ENCODE measurements around the gene UNC13B. TPM values are rescaled to one million over a fixed set of nuclear protein-coding genes. Genes with fewer than 3 reads are reported as not detected.

UNC13B gene
- total RNA-seq, 1 experiment from 2014 or later, result 9.8 TPM

DNA sequence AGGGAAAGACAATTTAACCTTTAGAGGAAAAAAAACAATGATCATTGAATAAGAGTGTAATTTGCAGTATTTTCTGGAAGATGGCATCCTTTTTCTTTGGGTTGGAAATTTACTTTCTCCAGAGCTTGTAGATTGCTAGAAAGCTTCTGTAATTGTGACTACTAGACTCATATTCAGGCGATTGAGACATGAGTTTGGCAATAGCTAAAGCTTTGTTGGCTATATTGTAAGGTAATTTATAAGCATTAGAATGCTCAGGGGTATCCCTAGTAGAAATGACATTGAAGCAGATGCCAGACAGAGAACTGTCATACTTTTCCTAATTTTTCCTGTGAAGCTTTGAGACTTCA, 115.3 kb downstream of the UNC13B start:
- no peaks in the 10 kb centered on the region for H3K36me3 ChIP-seq (ENCODE audit: low read depth, low read length)
- H3K4me3 ChIP-seq (ENCODE audit: low read length), result no peak overlapping the region
- no peaks in the 10 kb centered on the region for H4K20me1 ChIP-seq (ENCODE audit: low read length)
- ChIA-PET CTCF (interaction anchor here (0.6 kb wide), 1 partner anchor 9 kb away, joined by 3 read pairs; no protein-coding TSS in a partner anchor), POLR2A (ENCODE audit: unreplicated experiment) (interaction anchor here (0.6 kb wide), 2 partner anchors 35 to 125 kb away, joined by 7 to 8 read pairs; no protein-coding TSS in a partner anchor)
- no peak for DNase-seq
- no peak overlapping the region for H3K27ac ChIP-seq (ENCODE audit: low read length)
- peaks cover 3% of the 10 kb centered on the region for H3F3A ChIP-seq (ENCODE audit: low read length, unreplicated experiment)
- no TSS peak for BruUV-seq (replicated peaks)
- no peak overlapping the region for H2AFZ ChIP-seq (ENCODE audit: low read length)
- H3K9me3 ChIP-seq (ENCODE audit: low read length), result no peaks in the 10 kb centered on the region
- H3K4me2 ChIP-seq (ENCODE audit: low read length), result no peak overlapping the region
- no peaks in the 10 kb centered on the region for H3K27me3 ChIP-seq (ENCODE audit: low read length)
- no peak for ATAC-seq
- H3K9ac ChIP-seq (ENCODE audit: low read length), result no peak overlapping the region
- intact Hi-C loops (cut with micrococcal nuclease), result no loop called here
- peaks cover 12% of the 10 kb centered on the region for H3K4me1 ChIP-seq (ENCODE audit: insufficient read depth, low read length)
- no peaks in the 10 kb centered on the region for H3K9me2 ChIP-seq (replicated peaks; ENCODE audit: low read length)
- no peak for TF ChIP-seq EZH2 (IDR thresholded peaks at IDR 0.05; ENCODE audit: low read length, unreplicated experiment)
- no peak for TF ChIP-seq EZH2phosphoT487 (IDR thresholded peaks at IDR 0.05; ENCODE audit: borderline replicate concordance, low read length)
- TF ChIP-seq, protein P1, sequence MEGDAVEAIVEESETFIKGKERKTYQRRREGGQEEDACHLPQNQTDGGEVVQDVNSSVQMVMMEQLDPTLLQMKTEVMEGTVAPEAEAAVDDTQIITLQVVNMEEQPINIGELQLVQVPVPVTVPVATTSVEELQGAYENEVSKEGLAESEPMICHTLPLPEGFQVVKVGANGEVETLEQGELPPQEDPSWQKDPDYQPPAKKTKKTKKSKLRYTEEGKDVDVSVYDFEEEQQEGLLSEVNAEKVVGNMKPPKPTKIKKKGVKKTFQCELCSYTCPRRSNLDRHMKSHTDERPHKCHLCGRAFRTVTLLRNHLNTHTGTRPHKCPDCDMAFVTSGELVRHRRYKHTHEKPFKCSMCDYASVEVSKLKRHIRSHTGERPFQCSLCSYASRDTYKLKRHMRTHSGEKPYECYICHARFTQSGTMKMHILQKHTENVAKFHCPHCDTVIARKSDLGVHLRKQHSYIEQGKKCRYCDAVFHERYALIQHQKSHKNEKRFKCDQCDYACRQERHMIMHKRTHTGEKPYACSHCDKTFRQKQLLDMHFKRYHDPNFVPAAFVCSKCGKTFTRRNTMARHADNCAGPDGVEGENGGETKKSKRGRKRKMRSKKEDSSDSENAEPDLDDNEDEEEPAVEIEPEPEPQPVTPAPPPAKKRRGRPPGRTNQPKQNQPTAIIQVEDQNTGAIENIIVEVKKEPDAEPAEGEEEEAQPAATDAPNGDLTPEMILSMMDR (conservative IDR thresholded peaks at IDR 0.05; ENCODE audit: low read depth, low read length), result no peak
- no peaks in the 10 kb centered on the region for H3K79me2 ChIP-seq (ENCODE audit: low read length)

DNA sequence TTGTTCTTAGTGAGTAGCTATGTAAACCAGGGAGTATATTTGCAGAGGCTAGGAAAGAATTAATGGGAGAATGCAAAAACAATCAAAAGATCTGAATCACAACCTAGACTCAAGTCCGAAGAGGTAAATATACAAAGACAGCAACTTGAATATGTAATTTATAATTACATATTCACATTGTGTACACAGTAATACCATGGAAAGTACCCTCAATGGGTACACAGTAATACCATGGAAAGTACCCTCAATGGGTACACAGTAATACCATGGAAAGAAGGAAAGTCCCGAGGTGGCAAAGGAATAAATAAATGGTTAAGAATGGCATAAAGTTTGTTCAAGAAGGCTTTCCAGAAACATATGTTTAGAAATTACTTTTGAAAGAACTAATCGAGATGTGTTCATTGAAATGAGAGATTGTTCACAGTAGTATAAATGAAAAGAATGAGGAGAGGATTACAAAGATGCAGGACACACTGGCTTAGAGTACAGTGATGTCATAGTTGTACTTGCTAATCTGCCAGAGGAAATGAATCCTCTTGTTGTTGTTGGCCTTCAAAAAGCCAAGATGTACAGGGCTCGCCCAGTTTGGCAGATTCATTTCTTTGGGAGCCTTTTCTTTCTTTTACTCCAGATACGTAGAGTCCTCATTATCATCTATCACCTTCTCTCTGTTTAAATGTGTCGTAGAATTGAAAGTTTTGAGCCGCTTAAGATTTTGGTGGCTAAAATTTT, 116.0 kb downstream of the UNC13B start:
- Histone ChIP-seq H2AFZ (ENCODE audit: low read length) (no peak overlapping the region), H3F3A (ENCODE audit: low read length, unreplicated experiment) (peaks cover 3% of the 10 kb centered on the region), H3K4me3 (ENCODE audit: low read length) (no peak overlapping the region), H3K4me1 (ENCODE audit: insufficient read depth, low read length) (peaks cover 9% of the 10 kb centered on the region), H3K79me2 (ENCODE audit: low read length) (no peaks in the 10 kb centered on the region), H3K9me2 (replicated peaks; ENCODE audit: low read length) (no peaks in the 10 kb centered on the region), H3K9me3 (ENCODE audit: low read length) (no peaks in the 10 kb centered on the region), H3K9ac (ENCODE audit: low read length) (no peak overlapping the region), H4K20me1 (ENCODE audit: low read length) (no peaks in the 10 kb centered on the region), H3K36me3 (ENCODE audit: low read depth, low read length) (no peaks in the 10 kb centered on the region), H3K27ac (ENCODE audit: low read length) (no peak overlapping the region), H3K4me2 (ENCODE audit: low read length) (no peak overlapping the region), H3K27me3 (ENCODE audit: low read length) (no peaks in the 10 kb centered on the region)
- no TSS peak for BruUV-seq (replicated peaks)
- intact Hi-C loops (cut with micrococcal nuclease), result no loop called here
- DNase-seq, result no peak
- TF ChIP-seq EZH2phosphoT487 (IDR thresholded peaks at IDR 0.05; ENCODE audit: borderline replicate concordance, low read length) (no peak), EZH2 (IDR thresholded peaks at IDR 0.05; ENCODE audit: low read length, unreplicated experiment) (no peak)
- TF ChIP-seq, protein P1 (conservative IDR thresholded peaks at IDR 0.05; ENCODE audit: low read depth, low read length), result no peak
- no peak for ATAC-seq
- ChIA-PET CTCF (interaction anchor here (0.6 kb wide), 1 partner anchor 9 kb away, joined by 3 read pairs; no protein-coding TSS in a partner anchor), POLR2A (ENCODE audit: unreplicated experiment) (interaction anchor here (0.6 kb wide), 1 partner anchor 124 kb away, joined by 7 read pairs; no protein-coding TSS in a partner anchor)

DNA sequence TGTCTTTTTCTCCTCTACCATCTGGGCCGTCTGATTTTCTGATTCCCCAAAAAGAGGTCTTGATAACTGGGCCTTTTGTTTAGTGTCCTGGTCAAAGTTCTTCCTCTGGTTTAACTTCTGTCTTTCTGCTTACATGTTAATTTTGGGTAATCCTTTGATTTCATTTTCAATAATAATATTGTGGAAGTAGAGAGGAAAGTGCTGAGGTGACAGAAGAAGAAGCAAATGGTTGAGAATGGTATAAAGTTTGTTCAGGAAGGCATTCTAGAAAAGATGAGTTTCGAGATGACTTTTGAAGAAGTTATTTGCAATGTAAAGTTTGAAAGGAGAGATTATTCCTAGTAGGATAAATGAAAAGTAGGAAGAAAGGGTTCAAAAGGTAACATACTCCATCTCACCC, 118.1 kb downstream of the UNC13B start:
- Histone ChIP-seq H3K9ac (ENCODE audit: low read length) (no peak overlapping the region), H3K4me1 (ENCODE audit: insufficient read depth, low read length) (no peaks in the 10 kb centered on the region), H3F3A (ENCODE audit: low read length, unreplicated experiment) (no peaks in the 10 kb centered on the region), H3K9me3 (ENCODE audit: low read length) (no peaks in the 10 kb centered on the region), H2AFZ (ENCODE audit: low read length) (no peak overlapping the region), H3K27ac (ENCODE audit: low read length) (no peak overlapping the region), H3K4me2 (ENCODE audit: low read length) (no peak overlapping the region), H3K9me2 (replicated peaks; ENCODE audit: low read length) (no peaks in the 10 kb centered on the region), H3K4me3 (ENCODE audit: low read length) (no peak overlapping the region), H4K20me1 (ENCODE audit: low read length) (no peaks in the 10 kb centered on the region), H3K36me3 (ENCODE audit: low read depth, low read length) (no peaks in the 10 kb centered on the region), H3K27me3 (ENCODE audit: low read length) (no peaks in the 10 kb centered on the region), H3K79me2 (ENCODE audit: low read length) (no peaks in the 10 kb centered on the region)
- no peak for DNase-seq
- intact Hi-C loops (cut with micrococcal nuclease), result no loop called here
- no peak for TF ChIP-seq EZH2phosphoT487 (IDR thresholded peaks at IDR 0.05; ENCODE audit: borderline replicate concordance, low read length)
- TF ChIP-seq EZH2 (IDR thresholded peaks at IDR 0.05; ENCODE audit: low read length, unreplicated experiment), result no peak
- TF ChIP-seq, protein P1 (conservative IDR thresholded peaks at IDR 0.05; ENCODE audit: low read depth, low read length), result no peak
- POLR2A ChIA-PET (ENCODE audit: unreplicated experiment), result no interaction called here
- no peak for ATAC-seq
- CTCF ChIA-PET, result no interaction called here
- BruUV-seq (replicated peaks), result no TSS peak
